G401 (cell line): Measurements from ENCODE around the gene NEB. TPM values are rescaled to one million over a fixed set of nuclear protein-coding genes. Genes with fewer than 3 reads are reported as not detected.
"Not testable (repeated sequence)": the region's sequence is repeated elsewhere in the genome, so short reads cannot be mapped to it uniquely, and the experiment has no call there.

Experiments
- DNase-seq: peaks from one replicate; pipeline ENCODE4 v3.0.0-alpha.2; 2015; ENCODE audit warnings: low spot score
- in situ Hi-C: cut with HindIII; loops from 2 replicates; pipeline ENCODE4 v1.10.0; 2016; ENCODE audit warnings: low sequenced_read_pairs, mixed read lengths
- total RNA-seq: library from RNA; depleted of rRNA; stranded (reverse); fragments of >200 nt; shearing (Covaris generic); gene quantifications from 2 replicates; pipeline ENCODE4 v1.2.3, GENCODE V29; 2014

The NEB gene
- total RNA-seq, 1 experiment from 2014 or later: 0.27 TPM

DNA sequence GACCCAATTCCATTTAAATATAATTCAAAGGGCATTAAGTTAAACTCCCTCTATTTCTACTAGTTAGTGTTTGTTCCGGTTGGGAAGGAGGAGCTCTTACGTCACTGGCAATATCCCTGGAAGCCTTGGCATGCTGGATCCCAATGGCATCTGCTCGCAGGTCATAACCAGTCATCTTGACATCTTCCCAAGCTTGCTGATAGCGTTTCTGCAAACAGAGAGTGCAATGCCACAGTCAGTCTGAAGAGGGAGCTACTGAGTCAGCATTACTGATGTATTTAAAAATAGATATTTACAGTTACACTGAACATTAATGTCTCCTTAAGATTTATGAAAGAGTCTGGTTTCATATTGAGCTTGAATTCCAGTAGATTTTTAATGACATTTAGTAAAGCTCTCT, 153.6 kb downstream of the NEB start:
- DNase-seq, in situ Hi-C loops: not testable (repeated sequence)

DNA sequence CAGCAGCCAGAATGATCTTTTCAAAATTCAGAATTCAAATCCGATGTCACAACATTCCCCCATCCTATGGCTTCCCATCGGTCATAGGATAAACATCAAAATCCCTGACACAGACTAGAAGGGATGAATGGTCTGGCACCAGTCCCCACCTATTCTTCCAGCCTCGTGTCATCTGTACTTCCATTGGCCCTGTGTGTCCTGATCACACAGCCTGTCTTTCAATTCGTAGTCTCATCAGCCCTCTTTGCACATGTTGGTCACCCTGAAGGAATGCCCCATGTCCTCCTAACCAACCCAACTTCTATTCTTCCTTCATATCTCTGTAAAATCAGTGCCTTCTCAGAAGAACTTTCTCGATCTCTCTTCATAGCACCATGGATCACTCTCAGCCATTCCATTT, 157.2 kb downstream of the NEB start:
- in situ Hi-C loops: no loop called here
- no peak for DNase-seq

DNA sequence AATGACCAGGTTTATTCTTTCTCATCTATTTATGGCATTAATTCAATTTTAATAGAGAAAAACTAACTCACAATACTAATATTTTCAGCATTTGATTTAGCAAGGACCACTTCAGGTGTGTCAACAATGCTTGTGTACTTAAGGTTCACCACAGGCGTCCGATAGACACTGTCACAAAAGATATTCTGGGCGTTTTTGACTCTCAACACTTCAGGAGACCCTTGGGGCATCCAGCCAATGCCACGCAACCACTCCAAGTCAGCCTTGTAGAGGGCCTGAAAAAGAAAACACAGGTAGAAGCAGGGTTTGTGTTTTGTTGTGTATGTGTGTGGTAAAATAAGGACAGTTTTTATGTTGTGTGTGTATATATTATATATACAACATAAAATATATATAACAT, 158.2 kb downstream of the NEB start:
- in situ Hi-C loops: no loop called here

DNA sequence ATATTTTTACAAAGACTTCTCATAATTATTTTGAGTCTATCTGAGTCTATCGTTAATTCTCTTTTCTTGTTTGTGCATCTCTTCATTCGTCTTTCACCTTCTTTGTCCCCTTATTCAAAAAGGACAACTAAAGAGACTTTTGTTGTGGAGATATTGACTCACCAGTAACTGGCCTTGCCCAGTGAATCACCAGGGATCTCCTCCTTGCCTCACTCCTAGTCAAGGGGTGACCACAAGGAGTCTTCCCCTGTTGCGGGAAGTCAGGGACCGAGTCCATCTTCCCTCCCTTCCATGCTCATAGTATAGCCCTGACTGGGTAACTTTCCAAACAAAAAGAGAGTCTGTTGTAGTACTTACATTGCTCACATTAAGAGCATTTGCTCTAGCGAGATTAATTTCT, 158.9 kb downstream of the NEB start:
- no peak for DNase-seq
- in situ Hi-C loops: no loop called here

More for the DNA sequence above, 158.2 kb downstream of the NEB start:
- no peak for DNase-seq

DNA sequence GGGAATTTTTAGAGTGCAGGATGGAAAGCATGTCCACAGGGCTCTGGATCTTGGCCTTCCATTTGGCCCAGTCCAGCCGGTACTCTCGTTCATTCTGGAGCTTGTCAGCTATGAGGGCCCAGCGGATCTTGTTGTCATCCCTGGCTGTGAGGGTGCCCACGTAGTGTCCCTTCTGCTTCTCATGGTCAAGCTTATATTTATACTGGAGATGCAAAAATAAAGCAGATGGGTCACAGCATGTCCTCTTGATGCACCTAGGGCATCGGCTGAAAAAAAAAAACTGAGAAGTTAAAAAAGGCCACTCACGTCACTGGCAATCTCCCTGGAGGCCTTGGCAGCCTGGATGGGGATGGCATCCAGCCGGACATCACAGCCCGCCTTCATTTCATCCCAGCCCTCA, 164.1 kb downstream of the NEB start:
- in situ Hi-C loops: no loop called here
- DNase-seq: peak; percentile 98

DNA sequence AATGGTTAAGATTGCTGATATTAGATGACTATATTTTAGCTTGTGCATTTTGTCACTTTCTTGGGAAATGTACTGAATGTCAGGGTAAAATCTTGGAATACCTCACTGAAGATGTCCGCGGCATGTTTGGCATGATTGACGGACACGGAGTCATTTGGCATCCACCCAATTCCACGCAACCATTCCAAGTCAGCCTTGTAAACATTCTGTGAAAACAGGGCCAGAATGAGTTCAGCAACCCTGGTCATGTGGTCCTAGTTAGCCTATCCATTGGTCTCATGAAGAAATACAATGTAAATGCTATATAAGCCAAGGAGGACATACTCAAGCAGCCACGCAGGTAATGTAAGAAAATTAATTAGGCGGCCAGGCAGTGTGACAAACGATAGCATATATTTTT, 165.1 kb downstream of the NEB start:
- peak; percentile 36 for DNase-seq
- in situ Hi-C loops: no loop called here

DNA sequence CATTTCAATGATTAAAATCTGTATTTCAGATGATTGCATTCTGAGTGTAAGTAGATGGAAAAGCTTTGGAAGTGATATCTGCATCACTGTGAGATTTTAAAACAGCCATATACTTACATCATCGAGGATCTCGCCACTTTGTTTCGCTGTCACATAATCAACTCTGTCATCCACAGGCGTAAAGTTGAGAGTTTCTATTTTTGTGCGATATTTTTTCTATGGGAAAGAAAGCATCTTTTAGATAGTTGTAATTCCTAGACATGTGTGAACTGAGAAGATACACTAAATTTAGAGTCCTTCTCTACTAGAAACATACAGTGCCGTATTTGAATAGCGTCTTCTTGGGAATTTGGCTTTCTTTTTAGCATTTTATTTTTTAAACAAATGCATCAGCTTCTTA, 165.8 kb downstream of the NEB start:
- in situ Hi-C loops: no loop called here
- DNase-seq: no peak

DNA sequence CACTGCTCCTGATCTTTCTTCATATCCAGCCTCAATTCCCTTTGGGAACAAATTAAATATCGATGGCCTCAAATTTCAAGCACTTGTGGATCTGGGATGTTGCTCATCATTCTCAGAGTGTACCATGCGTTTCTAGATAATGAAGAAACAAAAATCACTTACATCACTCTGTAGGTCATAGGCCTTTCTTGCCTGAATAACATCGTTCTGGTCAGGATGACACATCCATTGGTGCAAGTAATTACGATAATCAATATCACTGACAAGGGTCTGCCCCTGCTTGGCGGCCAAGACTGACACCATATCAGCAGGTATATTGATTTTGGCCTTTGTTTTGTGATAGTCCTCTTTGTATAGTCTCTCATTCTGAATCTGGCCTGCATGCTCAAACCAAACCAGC, 167.3 kb downstream of the NEB start:
- in situ Hi-C loops: no loop called here
- no peak for DNase-seq

DNA sequence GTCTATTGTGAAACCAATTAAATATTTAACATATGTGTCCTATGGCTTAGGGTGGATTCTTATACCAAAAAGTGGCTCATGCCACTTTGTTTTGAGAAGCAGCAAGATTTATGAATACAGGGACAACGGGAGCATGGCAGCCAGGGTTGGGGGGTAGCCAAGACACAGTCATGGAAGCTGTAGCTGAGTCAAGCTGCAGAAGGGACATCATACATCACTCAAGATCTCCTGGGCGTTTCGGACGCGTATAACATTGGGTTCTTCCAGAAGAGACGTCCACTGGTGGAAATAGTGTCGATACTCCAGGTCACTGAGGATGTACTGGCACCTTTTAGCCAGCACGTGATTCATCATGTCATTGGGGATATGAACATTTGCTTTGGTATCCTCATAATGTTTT, 171.9 kb downstream of the NEB start:
- in situ Hi-C loops: no loop called here
- DNase-seq: no peak

DNA sequence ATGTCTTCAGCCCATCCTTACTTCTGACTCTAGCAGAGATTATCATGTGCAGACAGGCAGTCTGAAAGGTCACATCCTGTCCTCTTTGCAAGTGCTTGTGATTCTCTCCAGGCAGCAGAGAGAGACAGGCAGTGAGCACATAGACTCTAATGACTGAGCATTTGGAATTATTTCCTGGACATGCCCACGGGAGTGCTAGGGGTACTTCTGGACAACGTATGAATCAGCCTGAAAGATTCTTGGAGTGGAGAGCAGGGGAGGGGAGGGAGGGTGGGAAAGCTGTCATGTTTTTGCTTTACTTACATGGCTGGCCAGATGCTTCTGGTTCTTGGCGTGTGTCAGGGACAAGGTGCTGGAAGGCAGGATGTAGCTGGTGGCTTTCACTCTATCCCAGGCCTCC, 174.0 kb downstream of the NEB start:
- DNase-seq: peak; percentile 81
- in situ Hi-C loops: no loop called here

DNA sequence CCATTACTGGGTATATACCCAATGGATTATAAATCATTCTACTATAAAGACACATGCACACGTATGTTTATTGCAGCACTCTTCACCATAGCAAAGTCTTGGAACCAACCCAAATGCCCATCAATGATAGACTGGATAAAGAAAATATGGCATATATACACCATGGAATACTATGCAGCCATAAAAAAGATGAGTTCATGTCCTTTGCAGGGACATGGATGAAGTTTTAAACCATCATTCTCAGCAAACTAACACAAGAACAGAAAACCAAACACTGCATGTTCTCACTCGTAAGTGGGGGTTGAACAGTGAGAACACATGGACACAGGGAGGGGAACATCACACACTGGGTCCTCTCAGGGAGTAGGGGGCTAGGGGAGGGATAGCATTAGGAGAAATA, 174.8 kb downstream of the NEB start:
- DNase-seq, in situ Hi-C loops: not testable (repeated sequence)

DNA sequence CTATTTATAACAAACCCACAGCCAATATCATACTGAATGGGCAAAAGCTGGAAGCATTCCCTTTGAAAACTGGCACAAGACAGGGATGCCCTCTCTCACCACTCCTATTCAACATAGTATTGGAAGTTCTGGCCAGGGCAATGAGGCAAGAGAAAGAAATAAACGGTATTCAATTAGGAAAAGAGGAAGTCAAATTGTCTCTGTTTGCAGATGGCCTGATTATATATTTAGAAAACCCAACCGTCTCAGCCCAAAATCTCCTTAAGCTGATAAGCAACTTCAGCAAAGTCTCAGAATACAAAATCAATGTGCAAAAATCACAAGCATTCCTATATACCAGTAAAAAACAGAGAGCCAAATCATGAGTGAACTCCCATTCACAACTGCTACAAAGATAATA, 176.4 kb downstream of the NEB start:
- in situ Hi-C loops, DNase-seq: not testable (repeated sequence)

DNA sequence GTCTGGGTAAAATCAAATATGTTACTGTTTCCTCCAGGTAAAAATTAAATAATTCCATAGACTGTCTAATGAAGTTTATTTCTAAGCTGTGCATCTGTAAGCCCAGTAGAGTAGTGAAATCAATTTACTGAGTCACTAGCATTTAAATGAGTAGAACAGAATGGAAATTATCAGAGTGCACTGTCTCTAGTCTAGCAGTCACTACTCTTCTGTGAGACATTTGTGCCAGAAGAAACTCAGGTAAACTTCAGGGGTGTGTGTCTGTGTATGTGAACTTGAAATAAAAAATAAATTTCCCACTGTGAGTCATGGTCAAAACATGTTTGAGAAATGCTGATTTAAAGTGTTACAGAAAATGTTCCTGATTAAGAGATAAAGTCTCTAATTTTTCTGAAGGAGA, 178.2 kb downstream of the NEB start:
- DNase-seq: no peak
- in situ Hi-C loops: no loop called here

DNA sequence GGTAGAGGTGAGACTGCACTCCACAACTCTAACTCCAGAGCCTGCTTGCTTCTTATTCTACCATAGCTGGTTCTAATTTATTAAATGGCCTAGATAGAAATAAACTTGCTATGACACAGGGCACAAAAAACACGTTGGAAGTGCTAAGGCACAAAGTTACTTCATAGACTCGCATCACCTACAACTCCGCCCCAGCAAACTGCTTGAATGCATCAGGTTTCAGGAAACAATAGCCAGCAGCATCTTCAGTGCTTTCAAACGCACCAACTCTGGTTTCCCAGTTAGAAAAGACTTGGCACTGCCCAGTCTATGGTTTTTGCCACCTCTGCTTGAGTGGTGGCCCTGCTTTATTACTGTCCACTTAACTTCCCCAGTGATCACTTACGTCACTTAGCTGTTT, 182.0 kb downstream of the NEB start:
- in situ Hi-C loops: no loop called here

DNA sequence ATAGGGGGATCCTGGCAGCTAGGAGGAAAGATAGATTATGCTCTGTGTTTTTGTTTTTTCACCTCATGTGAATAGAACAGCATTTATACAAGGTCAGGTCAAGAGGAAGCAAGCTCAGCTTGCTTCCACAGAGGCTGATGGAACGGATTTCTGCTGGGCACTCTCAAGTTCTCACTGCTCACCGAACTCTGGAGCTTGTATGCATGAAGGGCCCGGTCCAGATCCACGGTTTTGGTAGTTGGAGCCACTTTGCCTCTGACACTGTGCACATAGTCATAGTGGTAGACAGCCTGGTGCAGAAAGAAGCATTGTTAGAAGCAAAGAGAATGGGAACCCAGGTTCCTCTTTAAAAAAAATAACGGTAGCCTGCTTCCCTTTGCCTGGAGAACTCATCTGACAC, 182.7 kb downstream of the NEB start:
- in situ Hi-C loops: no loop called here
- DNase-seq: no peak

More for the DNA sequence above, 182.0 kb downstream of the NEB start:
- no peak for DNase-seq

DNA sequence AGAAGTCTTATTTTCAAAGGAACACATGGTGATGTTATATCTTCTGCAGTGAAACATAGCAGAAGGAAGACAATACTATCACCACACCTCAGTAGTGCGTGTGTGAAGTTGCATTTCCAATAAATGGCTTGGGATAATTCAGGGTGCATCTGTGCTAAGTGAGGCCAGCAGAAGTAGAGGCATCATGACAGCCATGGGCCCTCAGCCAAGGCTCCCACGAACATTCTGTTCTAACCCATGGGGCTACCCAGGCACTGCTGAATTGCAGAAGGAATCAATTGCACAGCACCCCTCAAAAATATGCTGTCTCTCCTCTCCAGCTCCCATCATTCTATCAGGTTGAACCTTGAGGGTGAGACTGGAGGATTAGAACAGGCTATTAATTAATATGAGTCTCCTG, 185.1 kb downstream of the NEB start:
- no peak for DNase-seq
- in situ Hi-C loops: no loop called here

DNA sequence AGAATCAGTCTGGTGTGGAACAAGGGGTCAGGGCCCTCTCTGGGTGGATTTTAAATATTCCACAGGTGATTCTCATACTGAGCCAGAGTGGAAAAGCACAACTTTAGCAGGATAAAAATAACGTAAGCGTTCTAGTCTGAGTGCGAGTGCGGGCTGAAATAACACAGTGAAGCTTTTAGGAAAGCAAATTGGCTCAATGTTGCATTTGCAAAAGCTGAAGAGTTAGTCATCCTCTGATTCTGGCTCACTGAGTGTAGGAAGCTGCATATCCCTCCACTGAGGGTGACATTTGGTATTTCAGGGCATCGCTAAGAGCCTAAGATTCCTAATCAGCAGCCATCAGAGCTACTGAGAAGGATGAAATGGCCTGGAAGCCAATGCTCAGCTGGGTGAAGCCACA, 189.8 kb downstream of the NEB start:
- no peak for DNase-seq
- in situ Hi-C loops: no loop called here

DNA sequence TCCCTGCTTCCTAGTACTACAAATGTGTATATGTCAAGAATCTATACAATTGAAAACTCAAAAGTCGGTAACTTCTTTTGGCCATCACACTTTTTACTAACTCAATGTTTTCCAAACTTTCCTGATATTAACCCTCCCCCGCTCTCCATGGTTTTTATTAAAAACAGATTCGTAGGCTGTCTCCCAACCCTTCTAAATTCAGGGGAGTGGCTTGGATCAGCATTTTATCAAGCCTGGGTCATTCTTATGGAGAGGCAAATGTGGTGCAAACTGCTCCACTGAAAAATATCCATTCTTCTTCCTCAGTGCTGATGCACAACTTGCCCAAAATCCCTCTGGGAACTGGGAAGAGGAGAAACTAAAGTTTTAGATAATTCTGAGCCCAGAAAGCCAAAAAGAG, 190.4 kb downstream of the NEB start:
- in situ Hi-C loops: no loop called here
- no peak for DNase-seq

DNA sequence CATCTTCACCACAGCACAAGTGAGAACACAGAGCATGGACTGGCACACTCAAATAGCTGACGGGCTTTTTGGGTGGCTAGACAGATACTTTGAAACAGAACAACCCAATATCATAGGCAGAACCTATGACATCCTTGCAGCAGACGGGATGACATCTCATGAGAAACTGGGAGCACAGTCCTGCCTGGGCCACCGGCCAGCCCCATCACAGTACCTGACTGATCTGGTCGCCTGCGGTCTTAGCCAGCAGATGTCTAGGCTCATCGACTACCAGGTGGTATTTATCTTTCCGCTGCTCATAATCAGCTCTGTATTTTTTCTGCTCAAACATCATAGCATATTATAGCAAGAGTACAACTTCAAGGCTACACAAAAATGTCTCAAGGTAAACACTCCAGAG, 200.3 kb downstream of the NEB start:
- peak; percentile 61 for DNase-seq
- in situ Hi-C loops: no loop called here

DNA sequence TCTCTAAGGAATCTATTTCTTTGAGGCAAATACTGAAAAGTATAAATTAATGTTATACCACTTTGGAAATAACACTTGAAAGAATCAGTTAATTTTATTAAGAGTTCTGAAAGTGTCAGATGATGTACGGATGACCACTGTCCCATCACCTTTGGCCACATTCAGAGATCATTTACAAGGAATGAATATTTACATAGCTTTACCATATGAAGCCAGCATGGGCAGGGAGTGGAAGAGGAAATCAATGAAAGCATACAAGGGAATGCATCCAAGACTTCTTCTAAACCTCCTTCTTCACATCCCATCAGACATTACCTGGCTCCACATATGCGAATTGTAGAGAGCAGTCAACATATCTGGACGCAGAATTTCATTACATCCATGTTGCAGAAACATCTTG, 201.1 kb downstream of the NEB start:
- in situ Hi-C loops: no loop called here
- DNase-seq: no peak

DNA sequence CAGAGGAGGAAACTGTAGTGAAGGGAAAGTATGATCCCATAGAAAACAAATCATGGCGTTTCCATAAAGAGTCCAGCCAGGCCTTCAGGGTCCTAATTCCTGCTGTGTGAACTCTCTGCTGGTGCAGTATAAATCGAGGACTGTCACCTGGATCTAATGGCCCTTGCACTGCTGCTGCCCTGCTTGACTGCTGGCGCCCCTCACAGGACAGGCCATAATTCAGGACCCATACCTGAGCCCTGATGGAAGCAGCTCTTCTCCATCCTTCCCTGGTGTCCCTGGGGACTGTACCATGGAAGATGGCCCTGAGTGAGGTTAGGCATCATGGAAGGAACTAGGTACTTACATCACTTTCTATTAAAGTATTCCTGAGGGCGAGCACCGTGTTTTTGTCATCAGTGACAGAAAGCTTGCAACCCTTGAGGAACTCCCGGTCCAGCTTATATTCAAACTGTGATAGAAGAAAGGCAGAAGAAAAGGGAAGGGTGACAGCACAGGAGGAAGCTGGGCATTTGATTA, 207.6 kb downstream of the NEB start:
- DNase-seq: no peak
- in situ Hi-C loops: no loop called here

DNA sequence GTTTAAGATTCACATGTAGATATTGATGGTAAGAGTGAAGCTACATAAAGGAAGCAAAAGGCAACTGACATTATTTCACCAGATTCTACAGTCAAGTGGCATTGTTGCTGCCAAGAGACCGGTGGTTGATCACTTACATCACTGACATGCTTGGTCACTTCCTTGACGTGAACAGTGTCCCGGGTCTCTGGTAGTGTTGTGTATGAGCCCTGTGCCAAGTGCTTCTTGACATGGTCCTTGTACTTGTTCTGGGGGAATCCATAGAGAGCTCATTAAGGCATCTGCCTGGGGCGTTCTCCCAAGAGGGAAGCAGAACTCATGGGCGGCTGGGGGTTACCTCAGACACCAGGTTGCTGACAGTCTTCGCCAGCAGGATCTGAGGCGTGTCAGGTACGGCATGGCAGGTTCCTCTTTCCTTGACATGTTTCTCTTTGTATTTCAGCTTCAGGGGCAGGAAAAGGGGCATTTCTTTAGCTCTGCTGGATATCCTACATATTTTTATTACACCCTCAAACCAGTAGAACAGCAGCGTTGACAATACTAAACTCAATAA, 208.4 kb downstream of the NEB start:
- in situ Hi-C loops: no loop called here
- no peak for DNase-seq
